Measurements from ENCODE around the gene CD101. TPM values are rescaled to one million over a fixed set of nuclear protein-coding genes. Genes with fewer than 3 reads are reported as not detected.

CD101 gene
- total RNA-seq, 1 experiment from 2014 or later = 1.7 TPM

DNA sequence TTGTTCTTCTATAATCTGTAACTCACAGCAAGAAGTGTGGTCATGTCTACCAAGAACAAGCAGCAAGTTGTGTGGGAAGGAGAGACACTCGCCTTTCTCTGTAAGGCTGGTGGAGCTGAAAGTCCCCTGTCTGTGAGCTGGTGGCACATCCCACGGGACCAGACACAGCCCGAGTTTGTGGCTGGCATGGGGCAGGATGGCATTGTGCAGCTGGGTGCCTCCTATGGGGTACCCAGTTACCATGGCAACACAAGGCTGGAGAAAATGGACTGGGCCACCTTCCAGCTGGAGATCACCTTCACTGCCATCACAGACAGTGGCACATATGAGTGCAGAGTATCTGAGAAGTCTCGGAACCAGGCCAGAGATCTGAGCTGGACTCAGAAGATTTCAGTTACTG is 15.5 kb downstream of the CD101 start:
- no peak for DNase-seq (ENCODE audit: low spot score)
- H3K4me3 ChIP-seq (ENCODE audit: low read depth, low read length, poor library complexity, severe bottlenecking) = no peak overlapping the region
- TF ChIP-seq EZH2 (IDR thresholded peaks at IDR 0.05; ENCODE audit: borderline replicate concordance, low read depth, low read length, poor library complexity, severe bottlenecking) = no peak
- TF ChIP-seq, protein P1, sequence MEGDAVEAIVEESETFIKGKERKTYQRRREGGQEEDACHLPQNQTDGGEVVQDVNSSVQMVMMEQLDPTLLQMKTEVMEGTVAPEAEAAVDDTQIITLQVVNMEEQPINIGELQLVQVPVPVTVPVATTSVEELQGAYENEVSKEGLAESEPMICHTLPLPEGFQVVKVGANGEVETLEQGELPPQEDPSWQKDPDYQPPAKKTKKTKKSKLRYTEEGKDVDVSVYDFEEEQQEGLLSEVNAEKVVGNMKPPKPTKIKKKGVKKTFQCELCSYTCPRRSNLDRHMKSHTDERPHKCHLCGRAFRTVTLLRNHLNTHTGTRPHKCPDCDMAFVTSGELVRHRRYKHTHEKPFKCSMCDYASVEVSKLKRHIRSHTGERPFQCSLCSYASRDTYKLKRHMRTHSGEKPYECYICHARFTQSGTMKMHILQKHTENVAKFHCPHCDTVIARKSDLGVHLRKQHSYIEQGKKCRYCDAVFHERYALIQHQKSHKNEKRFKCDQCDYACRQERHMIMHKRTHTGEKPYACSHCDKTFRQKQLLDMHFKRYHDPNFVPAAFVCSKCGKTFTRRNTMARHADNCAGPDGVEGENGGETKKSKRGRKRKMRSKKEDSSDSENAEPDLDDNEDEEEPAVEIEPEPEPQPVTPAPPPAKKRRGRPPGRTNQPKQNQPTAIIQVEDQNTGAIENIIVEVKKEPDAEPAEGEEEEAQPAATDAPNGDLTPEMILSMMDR (conservative IDR thresholded peaks at IDR 0.05; ENCODE audit: low read depth, low read length) = no peak
- H3K27me3 ChIP-seq (replicated peaks; ENCODE audit: insufficient read depth, low read depth, low read length, poor library complexity) = no peaks in the 10 kb centered on the region
- BruUV-seq (replicated peaks) = no TSS peak
- no peaks in the 10 kb centered on the region for H3K36me3 ChIP-seq (ENCODE audit: insufficient read depth, low read length, poor library complexity, severe bottlenecking)
- H3K4me1 ChIP-seq (ENCODE audit: insufficient read depth, low read length, poor library complexity, severe bottlenecking) = no peaks in the 10 kb centered on the region
- ChIA-PET CTCF (no interaction called here), POLR2A (ENCODE audit: low non-redundant PET) (no interaction called here)
- no peak overlapping the region for H3K27ac ChIP-seq (ENCODE audit: low read depth, low read length, poor library complexity, severe bottlenecking)
- intact Hi-C loops (cut with micrococcal nuclease; ENCODE audit: unreplicated experiment) = no loop called here
- H3K9me3 ChIP-seq (ENCODE audit: low read depth, low read length, poor library complexity, severe bottlenecking) = no peaks in the 10 kb centered on the region

DNA sequence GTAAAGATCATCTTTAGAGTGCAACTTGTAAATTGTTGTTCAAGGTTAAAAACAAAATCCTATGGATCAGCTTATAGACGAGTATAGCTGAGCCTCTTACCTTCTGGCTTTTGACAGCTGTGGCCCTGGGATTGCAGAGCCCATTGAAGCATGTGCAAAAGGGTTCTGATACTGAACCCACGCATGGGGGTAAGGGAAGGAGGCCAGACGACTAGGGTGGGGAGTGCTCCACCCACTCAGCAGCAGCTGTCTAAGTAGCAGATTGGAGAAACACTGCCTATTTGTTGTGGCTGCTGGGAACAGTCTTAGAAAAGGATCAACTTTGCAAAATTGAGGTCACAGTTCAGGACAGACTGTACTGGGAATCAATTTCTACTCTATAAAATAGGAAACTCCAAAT is 16.1 kb downstream of the CD101 start:
- POLR2A ChIA-PET (ENCODE audit: low non-redundant PET) = no interaction called here
- no peak for DNase-seq (ENCODE audit: low spot score)
- no peak overlapping the region for H3K4me3 ChIP-seq (ENCODE audit: low read depth, low read length, poor library complexity, severe bottlenecking)
- no peaks in the 10 kb centered on the region for H3K36me3 ChIP-seq (ENCODE audit: insufficient read depth, low read length, poor library complexity, severe bottlenecking)
- no peaks in the 10 kb centered on the region for H3K9me3 ChIP-seq (ENCODE audit: low read depth, low read length, poor library complexity, severe bottlenecking)
- no TSS peak for BruUV-seq (replicated peaks)
- no peaks in the 10 kb centered on the region for H3K4me1 ChIP-seq (ENCODE audit: insufficient read depth, low read length, poor library complexity, severe bottlenecking)
- intact Hi-C loops (cut with micrococcal nuclease; ENCODE audit: unreplicated experiment) = no loop called here
- no peak overlapping the region for H3K27ac ChIP-seq (ENCODE audit: low read depth, low read length, poor library complexity, severe bottlenecking)
- CTCF ChIA-PET = no interaction called here
- no peaks in the 10 kb centered on the region for H3K27me3 ChIP-seq (replicated peaks; ENCODE audit: insufficient read depth, low read depth, low read length, poor library complexity)
- TF ChIP-seq, protein P1 (conservative IDR thresholded peaks at IDR 0.05; ENCODE audit: low read depth, low read length) = no peak
- TF ChIP-seq EZH2 (IDR thresholded peaks at IDR 0.05; ENCODE audit: borderline replicate concordance, low read depth, low read length, poor library complexity, severe bottlenecking) = no peak

DNA sequence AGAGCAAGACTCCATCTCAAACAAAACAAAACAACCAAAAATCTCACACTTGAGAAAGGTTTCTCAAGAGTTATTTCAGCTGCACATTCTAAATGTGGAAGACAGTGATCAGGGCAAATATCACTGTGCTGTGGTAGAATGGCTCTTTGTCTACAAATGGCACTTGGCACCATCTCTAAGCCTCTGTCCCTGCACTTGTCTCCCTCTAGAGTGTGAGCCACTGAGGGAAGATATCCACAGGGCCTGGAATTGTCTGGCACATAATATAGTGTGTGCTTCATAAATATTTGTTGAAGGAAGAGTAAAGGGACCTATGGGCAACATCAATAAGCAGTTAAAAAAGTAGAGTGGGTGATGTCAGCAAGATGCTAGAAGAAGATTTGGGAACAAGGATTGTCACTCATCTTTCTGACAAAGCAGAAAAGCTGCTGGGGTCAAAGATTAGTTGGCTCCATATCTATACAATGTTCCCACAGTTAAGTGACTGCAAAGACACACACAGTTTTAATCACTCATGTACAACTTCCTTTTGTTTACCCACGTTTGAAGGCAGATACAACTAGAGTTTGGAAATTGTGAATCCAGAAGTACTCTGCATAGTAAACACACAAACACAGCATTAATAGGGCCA is 19.1 kb downstream of the CD101 start:
- Histone ChIP-seq H3K4me1 (ENCODE audit: insufficient read depth, low read length, poor library complexity, severe bottlenecking) (no peaks in the 10 kb centered on the region), H3K9me3 (ENCODE audit: low read depth, low read length, poor library complexity, severe bottlenecking) (no peaks in the 10 kb centered on the region), H3K27ac (ENCODE audit: low read depth, low read length, poor library complexity, severe bottlenecking) (no peak overlapping the region), H3K36me3 (ENCODE audit: insufficient read depth, low read length, poor library complexity, severe bottlenecking) (no peaks in the 10 kb centered on the region), H3K27me3 (replicated peaks; ENCODE audit: insufficient read depth, low read depth, low read length, poor library complexity) (no peaks in the 10 kb centered on the region), H3K4me3 (ENCODE audit: low read depth, low read length, poor library complexity, severe bottlenecking) (no peak overlapping the region)
- intact Hi-C loops (cut with micrococcal nuclease; ENCODE audit: unreplicated experiment) = no loop called here
- ChIA-PET POLR2A (ENCODE audit: low non-redundant PET) (no interaction called here), CTCF (no interaction called here)
- BruUV-seq (replicated peaks) = no TSS peak
- no peak for DNase-seq (ENCODE audit: low spot score)
- TF ChIP-seq, protein P1 (conservative IDR thresholded peaks at IDR 0.05; ENCODE audit: low read depth, low read length) = no peak
- no peak for TF ChIP-seq EZH2 (IDR thresholded peaks at IDR 0.05; ENCODE audit: borderline replicate concordance, low read depth, low read length, poor library complexity, severe bottlenecking)

Measured in A673 (cell line).